Naive thymus-derived CD4-positive, alpha-beta T cell (primary cell): ENCODE results near the gene CNNM2. TPM values are rescaled to one million over a fixed set of nuclear protein-coding genes. Genes with fewer than 3 reads are reported as not detected.

ENCODE experiments used
- ATAC-seq: fragments of 150-1000 bp; cut with Tn5 transposase; 2 replicates; pipeline ENCODE4 v1.10.0; 2021; ENCODE audit warnings: mild to moderate bottlenecking, moderate library complexity
- CTCF ChIA-PET: fragments of 350-600 bp; sonication (Branson Sonifier 250); formaldehyde crosslinking; loops from one replicate; lab custom pipeline; 2021; ENCODE audit warnings: antibody characterized with exemption; lab: Charles Lee
- POLR2A ChIA-PET: fragments of 350-600 bp; sonication (Branson Sonifier 250); formaldehyde crosslinking; loops from one replicate; lab custom pipeline; 2021; ENCODE audit warnings: antibody characterized with exemption, inconsistent platforms; lab: Charles Lee
- DNase-seq, 9 donors: peaks; one replicate each; pipeline versions ENCODE4 v3.0.0 to v3.0.0-alpha.2; 2020 to 2022; ENCODE audit warnings: mixed read lengths in 1 of 9
- H3K27ac ChIP-seq: one replicate; pipeline ENCODE4 v1.7.0; 2013; ENCODE audit warnings: mild to moderate bottlenecking, low read depth, low read length, moderate library complexity
- H3K27me3 ChIP-seq, 2 donors: one replicate each; pipeline ENCODE4 v1.7.0; 2013; ENCODE audit warnings: low read length in 2 of 2, mild to moderate bottlenecking in 2 of 2, moderate library complexity in 2 of 2; ENCODE audit not compliant: control insufficient read depth in 2 of 2, insufficient read depth in 2 of 2
- H3K36me3 ChIP-seq, 3 experiments: 1 replicate in 2 of 3; 2 replicates in 1 of 3; pipeline ENCODE4 v1.7.0; 2013; ENCODE audit warnings: low read length in 3 of 3, mild to moderate bottlenecking in 3 of 3, moderate library complexity in 1 of 3; ENCODE audit not compliant: insufficient read depth in 3 of 3, control insufficient read depth in 2 of 3
- H3K4me1 ChIP-seq, 2 donors: one replicate each; pipeline ENCODE4 v1.7.0; 2013; ENCODE audit warnings: low read length in 2 of 2, mild to moderate bottlenecking in 2 of 2, moderate library complexity in 1 of 2; ENCODE audit not compliant: control insufficient read depth in 2 of 2, insufficient read depth in 2 of 2
- H3K4me3 ChIP-seq: 2 replicates; pipeline ENCODE4 v1.7.0; 2013; ENCODE audit warnings: mild to moderate bottlenecking, low read length
- H3K9me3 ChIP-seq, 3 experiments: 1 replicate in 2 of 3; 2 replicates in 1 of 3; pipeline ENCODE4 v1.7.0; 2013; ENCODE audit warnings: low read length in 3 of 3; ENCODE audit not compliant: control insufficient read depth in 2 of 3
- H3K27ac Mint-ChIP-seq, 9 donors: one replicate each; pipeline ENCODE4 v1.8.0; 2020 to 2022; ENCODE audit warnings: mixed read lengths in 9 of 9, mild to moderate bottlenecking in 8 of 9, moderate library complexity in 5 of 9, inconsistent platforms in 2 of 9
- H3K27me3 Mint-ChIP-seq, 5 donors: one replicate each; pipeline ENCODE4 v1.8.0; 2021 to 2022; ENCODE audit warnings: mixed read lengths in 5 of 5, mild to moderate bottlenecking in 1 of 5
- H3K36me3 Mint-ChIP-seq, 5 donors: one replicate each; pipeline ENCODE4 v1.8.0; 2020 to 2022; ENCODE audit warnings: mixed read lengths in 5 of 5, mild to moderate bottlenecking in 3 of 5, inconsistent platforms in 1 of 5
- H3K4me1 Mint-ChIP-seq, 7 donors: one replicate each; pipeline ENCODE4 v1.8.0; 2020 to 2022; ENCODE audit warnings: mixed read lengths in 7 of 7, mild to moderate bottlenecking in 3 of 7, inconsistent platforms in 1 of 7
- H3K4me3 Mint-ChIP-seq, 10 donors: one replicate each; pipeline ENCODE4 v1.8.0; 2020 to 2022; ENCODE audit warnings: mild to moderate bottlenecking in 10 of 10, mixed read lengths in 10 of 10, moderate library complexity in 6 of 10, inconsistent platforms in 2 of 10
- H3K9me3 Mint-ChIP-seq, 11 donors: one replicate each; pipeline ENCODE4 v1.8.0; 2020 to 2022; ENCODE audit warnings: mixed read lengths in 11 of 11, mild to moderate bottlenecking in 4 of 11, inconsistent platforms in 1 of 11, moderate library complexity in 1 of 11
- intact Hi-C, 2 donors: fragments of 100-400 bp; cut with micrococcal nuclease; formaldehyde crosslinking; loops; one replicate each; pipeline ENCODE4 v1.15.1; 2023
- polyA plus RNA-seq, 2 donors: library from polyadenylated mRNA; unstranded; fragments of 300-500 nt; fragmentation: Illumina TruSeq; gene quantifications; one replicate each; pipeline ENCODE4 v1.2.3, GENCODE V29; 2021
- total RNA-seq, 6 experiments: library from RNA in 5 of 6; stranded (reverse) in 5 of 6; gene quantifications; 1 replicate in 5 of 6; 2 replicates in 1 of 6; pipeline ENCODE4 v1.2.3 and lab custom pipeline; 2021 to 2026

The CNNM2 gene
- total and polyA plus RNA-seq, 7 experiments from 2014 or later, result 4.3 to 17.5 (median 9.7) TPM

DNA sequence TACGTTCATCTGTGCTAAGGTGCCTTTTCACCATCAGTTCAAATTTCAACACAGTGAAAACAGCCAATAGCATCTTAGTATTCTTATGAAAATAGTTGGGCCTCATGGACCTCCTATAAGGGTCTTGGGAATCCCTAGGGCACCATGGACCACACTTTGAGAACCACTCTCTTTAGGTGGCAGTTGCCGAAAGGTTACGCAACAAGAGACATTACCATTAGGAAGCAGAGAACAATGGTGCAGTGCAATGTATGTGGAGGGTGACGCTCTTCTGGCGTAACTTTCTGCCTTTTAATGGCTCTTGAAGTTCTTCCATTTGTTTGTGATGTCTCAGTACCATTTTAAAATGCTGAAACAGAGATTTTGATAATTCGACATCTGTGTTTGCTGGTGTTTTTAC lies 131.1 kb downstream of the CNNM2 start:
- Mint-ChIP-seq H3K27me3 (peaks cover 0 to 2% (median 0%) of the 10 kb centered on the region in 5 donors), H3K4me1 (peaks cover 8 to 14% (median 11%) of the 10 kb centered on the region in 7 donors), H3K4me3 (no peak overlapping the region), H3K27ac (no peak overlapping the region), H3K36me3 (peaks cover 0 to 23% (median 5%) of the 10 kb centered on the region in 5 donors), H3K9me3 (no peaks in the 10 kb centered on the region)
- ChIA-PET POLR2A (no interaction called here), CTCF (no interaction called here)
- Histone ChIP-seq H3K27me3 (no peaks in the 10 kb centered on the region), H3K36me3 (no peaks in the 10 kb centered on the region), H3K9me3 (no peaks in the 10 kb centered on the region), H3K4me3 (no peak overlapping the region), H3K27ac (no peak overlapping the region), H3K4me1 (peaks cover 6 to 15% of the 10 kb centered on the region in 2 donors)
- DNase-seq, result no peak
- intact Hi-C loops, result no loop called here
- no peak for ATAC-seq

GRCh38 chr10:103053659-103054581 lies 135.8 kb downstream of the CNNM2 start:
- ChIA-PET CTCF (interaction anchor here (1.3 kb wide), 1 partner anchor 136 kb away, joined by 3 read pairs; the partner anchor contains the start of gene CNNM2), POLR2A (interaction anchor here (0.9 kb wide), 1 partner anchor 10 kb away, joined by 3 read pairs; no protein-coding TSS in a partner anchor)
- H3K4me1 Mint-ChIP-seq, result peaks cover 13 to 21% (median 18%) of the 10 kb centered on the region in 7 donors
- Histone ChIP-seq H3K27me3 (no peaks in the 10 kb centered on the region), H3K27ac (peak overlapping the region; percentile 46), H3K36me3 (no peaks in the 10 kb centered on the region), H3K9me3 (no peaks in the 10 kb centered on the region), H3K4me3 (peak overlapping the region; percentile 37), H3K4me1 (peaks cover 6 to 15% of the 10 kb centered on the region in 2 donors)
- peak overlapping the region; percentile 74 to 88 (median 84) for H3K4me3 Mint-ChIP-seq
- peak; percentile 93 for ATAC-seq
- no peaks in the 10 kb centered on the region for H3K9me3 Mint-ChIP-seq
- intact Hi-C loops, result loop anchor here (1.0 to 10.0 kb wide), 5 partner anchors 15 to 339 kb away; partner anchors contain the start of genes ARL3 (in 1 of the 2), CNNM2 (in 1 of the 2) and SFXN2 (in 1 of the 2)
- no peaks in the 10 kb centered on the region for H3K27me3 Mint-ChIP-seq
- H3K27ac Mint-ChIP-seq, result peak overlapping the region; percentile 85 to 96 (median 90)
- H3K36me3 Mint-ChIP-seq, result peaks cover 5 to 43% (median 12%) of the 10 kb centered on the region in 5 donors
- peak in 8 of 9 donors; percentile 42 to 74 (median 58) for DNase-seq

- ChIA-PET CTCF (interaction anchor here (1.3 kb wide), 1 partner anchor 136 kb away, joined by 3 read pairs; the partner anchor contains the start of gene CNNM2), POLR2A (interaction anchor here (0.9 kb wide), 1 partner anchor 10 kb away, joined by 3 read pairs; no protein-coding TSS in a partner anchor)
- intact Hi-C loops, result loop anchor here (1.0 to 10.0 kb wide), 5 partner anchors 15 to 340 kb away; partner anchors contain the start of genes ARL3 (in 1 of the 2), CNNM2 (in 1 of the 2) and SFXN2 (in 1 of the 2)
- H3K9me3 ChIP-seq, result no peaks in the 10 kb centered on the region
- H3K4me3 ChIP-seq, result no peak overlapping the region
- Mint-ChIP-seq H3K36me3 (peaks cover 2 to 41% (median 8%) of the 10 kb centered on the region in 5 donors), H3K27ac (peak overlapping the region; percentile 85 to 96 (median 90)), H3K9me3 (no peaks in the 10 kb centered on the region), H3K27me3 (no peaks in the 10 kb centered on the region), H3K4me1 (peaks cover 13 to 21% (median 18%) of the 10 kb centered on the region in 7 donors), H3K4me3 (peak overlapping the region; percentile 74 to 88 (median 84))
- ATAC-seq (no peak), DNase-seq (no peak)
- H3K27me3 ChIP-seq, result no peaks in the 10 kb centered on the region
- peak overlapping the region; percentile 46 for H3K27ac ChIP-seq
- peaks cover 6 to 15% of the 10 kb centered on the region in 2 donors for H3K4me1 ChIP-seq
- H3K36me3 ChIP-seq, result no peaks in the 10 kb centered on the region
These were observed 136.5 kb downstream of the CNNM2 start for GRCh38 chr10:103054621-103055020.

- CTCF ChIA-PET, result interaction anchor here (1.3 kb wide), 1 partner anchor 137 kb away, joined by 3 read pairs; the partner anchor contains the start of gene CNNM2
- Histone ChIP-seq H3K9me3 (no peaks in the 10 kb centered on the region), H3K27me3 (no peaks in the 10 kb centered on the region), H3K27ac (no peak overlapping the region), H3K36me3 (no peaks in the 10 kb centered on the region), H3K4me1 (peaks cover 6 to 15% of the 10 kb centered on the region in 2 donors), H3K4me3 (no peak overlapping the region)
- peaks cover 0 to 41% (median 8%) of the 10 kb centered on the region in 5 donors for H3K36me3 Mint-ChIP-seq
- POLR2A ChIA-PET, result interaction anchor here (0.9 kb wide), 1 partner anchor 9 kb away, joined by 3 read pairs; no protein-coding TSS in a partner anchor
- no peaks in the 10 kb centered on the region for H3K9me3 Mint-ChIP-seq
- DNase-seq (no peak), ATAC-seq (no peak)
- H3K27me3 Mint-ChIP-seq, result no peaks in the 10 kb centered on the region
- peak overlapping the region in 2 of 9 donors; percentile 85 to 91 for H3K27ac Mint-ChIP-seq
- intact Hi-C loops, result loop anchor here in 1 of 2 donors (10.0 kb wide), 1 partner anchor 340 kb away; the partner anchor contains the start of genes ARL3 and SFXN2
- H3K4me1 Mint-ChIP-seq, result peaks cover 13 to 21% (median 18%) of the 10 kb centered on the region in 7 donors
- no peak overlapping the region for H3K4me3 Mint-ChIP-seq
These were observed 137.0 kb downstream of the CNNM2 start for GRCh38 chr10:103055105-103055504.

- Histone ChIP-seq H3K27ac (no peak overlapping the region), H3K27me3 (no peaks in the 10 kb centered on the region), H3K4me1 (peaks cover 6 to 10% of the 10 kb centered on the region in 2 donors), H3K4me3 (no peak overlapping the region), H3K36me3 (no peaks in the 10 kb centered on the region), H3K9me3 (no peaks in the 10 kb centered on the region)
- peaks cover 0 to 30% (median 8%) of the 10 kb centered on the region in 5 donors for H3K36me3 Mint-ChIP-seq
- no peaks in the 10 kb centered on the region for H3K27me3 Mint-ChIP-seq
- ChIA-PET POLR2A (interaction anchor here (0.5 to 0.9 kb wide), 2 partner anchors 12 to 28 kb away, joined by 3 to 4 read pairs; no protein-coding TSS in a partner anchor), CTCF (no interaction called here)
- no peak for ATAC-seq
- peaks cover 13 to 21% (median 17%) of the 10 kb centered on the region in 7 donors for H3K4me1 Mint-ChIP-seq
- DNase-seq, result no peak
- H3K9me3 Mint-ChIP-seq, result no peaks in the 10 kb centered on the region
- intact Hi-C loops, result loop anchor here in 1 of 2 donors (10.0 kb wide), 1 partner anchor 343 kb away; the partner anchor contains the start of genes ARL3 and SFXN2
- no peak overlapping the region for H3K27ac Mint-ChIP-seq
- H3K4me3 Mint-ChIP-seq, result no peak overlapping the region
These were observed 139.9 kb downstream of the CNNM2 start for GRCh38 chr10:103058034-103058433.

DNA sequence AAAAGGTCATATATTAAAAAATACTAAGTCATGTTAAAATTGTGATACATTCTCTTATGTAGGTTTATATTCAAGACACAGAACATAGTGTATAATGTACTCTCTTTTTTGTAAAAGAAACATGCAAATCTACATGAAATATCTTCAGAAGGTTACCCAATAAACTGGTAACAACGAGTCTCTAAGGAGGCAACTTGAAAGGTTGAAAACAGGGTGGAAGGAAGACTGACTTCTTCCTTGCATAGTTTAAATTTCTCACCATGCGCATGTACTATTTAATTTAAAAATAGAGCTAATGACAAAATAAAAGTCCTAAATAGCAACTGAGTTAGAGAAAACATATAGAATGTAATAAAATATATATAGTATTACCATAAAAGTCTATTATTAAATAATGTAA lies 142.5 kb downstream of the CNNM2 start:
- H3K36me3 Mint-ChIP-seq, result peaks cover 0 to 32% (median 8%) of the 10 kb centered on the region in 5 donors
- no peaks in the 10 kb centered on the region for H3K4me1 ChIP-seq

More for the DNA sequence above, 142.5 kb downstream of the CNNM2 start:
- ATAC-seq, result no peak
- Histone ChIP-seq H3K27ac (no peak overlapping the region), H3K9me3 (no peaks in the 10 kb centered on the region), H3K27me3 (no peaks in the 10 kb centered on the region), H3K4me3 (no peak overlapping the region), H3K36me3 (no peaks in the 10 kb centered on the region)
- CTCF ChIA-PET, result interaction anchor here (0.7 kb wide), 1 partner anchor 9 kb away, joined by 3 read pairs; no protein-coding TSS in a partner anchor
- intact Hi-C loops, result loop anchor here in 1 of 2 donors (10.0 kb wide), 1 partner anchor 424 kb away; no protein-coding TSS in a partner anchor
- POLR2A ChIA-PET, result no interaction called here
- DNase-seq, result no peak
- no peak overlapping the region for H3K4me3 Mint-ChIP-seq
- no peak overlapping the region for H3K27ac Mint-ChIP-seq
- H3K9me3 Mint-ChIP-seq, result no peaks in the 10 kb centered on the region
- H3K27me3 Mint-ChIP-seq, result no peaks in the 10 kb centered on the region
- no peaks in the 10 kb centered on the region for H3K4me1 Mint-ChIP-seq
